Trophoblast cell (in vitro differentiated cells and primary cell): ENCODE results near the gene ZDHHC14.

Source experiments
- DNase-seq, 2 donors: peaks; one replicate each; pipeline ENCODE4 v3.0.0-alpha.2; 2016
- H2AFZ ChIP-seq: 2 replicates; pipeline ENCODE4 v1.6.1; 2013; ENCODE audit warnings: low read length, moderate library complexity, mild to moderate bottlenecking; ENCODE audit not compliant: insufficient read depth, poor library complexity
- H2AK5ac ChIP-seq: 2 replicates; pipeline ENCODE4 v1.6.1; 2013; ENCODE audit warnings: mild to moderate bottlenecking, low read length
- H2BK120ac ChIP-seq: 2 replicates; pipeline ENCODE4 v1.6.1; 2013; ENCODE audit warnings: low read length, mild to moderate bottlenecking, moderate library complexity; ENCODE audit not compliant: insufficient read depth, poor library complexity
- H2BK12ac ChIP-seq: 2 replicates; pipeline ENCODE4 v1.6.1; 2013; ENCODE audit warnings: mild to moderate bottlenecking, low read length, moderate library complexity
- H2BK5ac ChIP-seq: 2 replicates; pipeline ENCODE4 v1.6.1; 2013; ENCODE audit warnings: low read length, low read depth, moderate library complexity, mild to moderate bottlenecking; ENCODE audit not compliant: poor library complexity
- H3K14ac ChIP-seq: 2 replicates; pipeline ENCODE4 v1.6.1; 2013; ENCODE audit warnings: mild to moderate bottlenecking, low read length
- H3K18ac ChIP-seq: 2 replicates; pipeline ENCODE4 v1.6.1; 2013; ENCODE audit warnings: mild to moderate bottlenecking, low read length
- H3K23ac ChIP-seq: 2 replicates; pipeline ENCODE4 v1.6.1; 2013; ENCODE audit warnings: low read length
- H3K27ac ChIP-seq: 2 replicates; pipeline ENCODE4 v1.5.1; 2013; ENCODE audit warnings: low read depth, mild to moderate bottlenecking, inconsistent platforms, low read length, moderate library complexity
- H3K27me3 ChIP-seq: 2 replicates; pipeline ENCODE4 v1.6.1; 2013; ENCODE audit warnings: inconsistent platforms, mild to moderate bottlenecking, low read length, moderate library complexity; ENCODE audit not compliant: insufficient read depth
- H3K36me3 ChIP-seq, 2 experiments: 1 replicate in 1 of 2; 2 replicates in 1 of 2; pipeline ENCODE4 v1.6.1; 2013; ENCODE audit warnings: low read length in 2 of 2, mild to moderate bottlenecking in 2 of 2, moderate library complexity in 1 of 2; ENCODE audit not compliant: insufficient read depth in 2 of 2, control insufficient read depth in 1 of 2
- H3K4ac ChIP-seq: 2 replicates; pipeline ENCODE4 v1.6.1; 2013; ENCODE audit warnings: low read depth, mild to moderate bottlenecking, low read length, moderate library complexity
- H3K4me1 ChIP-seq, 2 experiments: 1 replicate in 1 of 2; 2 replicates in 1 of 2; pipeline ENCODE4 v1.6.1; 2013; ENCODE audit warnings: low read length in 2 of 2, mild to moderate bottlenecking in 2 of 2, moderate library complexity in 1 of 2; ENCODE audit not compliant: insufficient read depth in 2 of 2, control insufficient read depth in 1 of 2
- H3K4me2 ChIP-seq: 2 replicates; pipeline ENCODE4 v1.6.1; 2013; ENCODE audit warnings: inconsistent platforms, mild to moderate bottlenecking, low read length, moderate library complexity
- H3K4me3 ChIP-seq: 2 replicates; pipeline ENCODE4 v1.5.1; 2013; ENCODE audit warnings: mild to moderate bottlenecking, low read depth, low read length, inconsistent platforms
- H3K79me1 ChIP-seq: one replicate; pipeline ENCODE4 v1.6.1; 2013; ENCODE audit warnings: low read length
- H3K79me2 ChIP-seq: 2 replicates; pipeline ENCODE4 v1.6.1; 2013; ENCODE audit warnings: low read length, mild to moderate bottlenecking; ENCODE audit not compliant: control insufficient read depth, insufficient read depth, poor library complexity
- H3K9ac ChIP-seq: 2 replicates; pipeline ENCODE4 v1.6.1; 2013; ENCODE audit warnings: mild to moderate bottlenecking, low read length
- H3K9me3 ChIP-seq: 2 replicates; pipeline ENCODE4 v1.6.1; 2013; ENCODE audit warnings: low read depth, mild to moderate bottlenecking, control low read depth, inconsistent platforms, low read length; ENCODE audit not compliant: insufficient read depth
- H4K12ac ChIP-seq: 2 replicates; pipeline ENCODE4 v1.6.1; 2013; ENCODE audit warnings: low read depth, mild to moderate bottlenecking, low read length, moderate library complexity
- H4K8ac ChIP-seq: 2 replicates; pipeline ENCODE4 v1.6.1; 2013; ENCODE audit warnings: low read depth, mild to moderate bottlenecking, low read length, moderate library complexity
- H4K91ac ChIP-seq: one replicate; pipeline ENCODE4 v1.6.1; 2013; ENCODE audit warnings: low read depth, mild to moderate bottlenecking, low read length, moderate library complexity
- WGBS: extraction: QIAGEN DNeasy Blood & Tissue Kit; methylation state at CpG from one replicate; pipeline ENCODE4 v1.1.7; 2013; ENCODE audit warnings: missing lambda C conversion rate; ENCODE audit not compliant: insufficient read length, insufficient coverage; ENCODE audit errors: extremely low coverage; 5-methylcytosine and 5-hydroxymethylcytosine counted together

The ZDHHC14 gene

GRCh38 chr6:157676241-157676640 lies 295.3 kb downstream of the ZDHHC14 start:
- Histone ChIP-seq H3K27ac (no peak overlapping the region), H3K4me3 (no peak overlapping the region), H3K27me3 (no peaks in the 10 kb centered on the region), H3K9me3 (peaks cover 3% of the 10 kb centered on the region), H2BK120ac (no peak overlapping the region), H3K18ac (no peak overlapping the region), H2BK12ac (no peak overlapping the region), H3K14ac (no peak overlapping the region), H4K8ac (no peak overlapping the region), H3K4me2 (no peak overlapping the region), H3K23ac (no peak overlapping the region), H3K79me1 (no peaks in the 10 kb centered on the region), H4K91ac (no peak overlapping the region), H2AK5ac (no peak overlapping the region), H3K9ac (no peak overlapping the region), H2AFZ (no peak overlapping the region), H3K4me1 (no peaks in the 10 kb centered on the region), H3K36me3 (no peaks in the 10 kb centered on the region), H3K4ac (no peak overlapping the region), H2BK5ac (no peak overlapping the region), H4K12ac (no peak overlapping the region), H3K79me2 (no peaks in the 10 kb centered on the region)
- DNase-seq = no peak
- WGBS = no CpG with 5 or more reads among the region's 7 CpGs

GRCh38 chr6:157677235-157677634 lies 296.2 kb downstream of the ZDHHC14 start:
- 100% methylated on average over 2 of the region's 4 CpGs for WGBS
- no peak overlapping the region for H2AFZ ChIP-seq
- H3K9me3 ChIP-seq = peaks cover 3% of the 10 kb centered on the region
- no peak overlapping the region for H3K14ac ChIP-seq
- H2AK5ac ChIP-seq = no peak overlapping the region
- H3K79me1 ChIP-seq = no peaks in the 10 kb centered on the region
- no peak overlapping the region for H4K12ac ChIP-seq
- H2BK120ac ChIP-seq = no peak overlapping the region
- H3K9ac ChIP-seq = no peak overlapping the region
- no peak overlapping the region for H3K27ac ChIP-seq
- H3K4me3 ChIP-seq = no peak overlapping the region
- H4K91ac ChIP-seq = no peak overlapping the region
- DNase-seq = no peak
- H3K4ac ChIP-seq = no peak overlapping the region
- no peak overlapping the region for H3K23ac ChIP-seq
- H3K4me1 ChIP-seq = no peaks in the 10 kb centered on the region
- H3K36me3 ChIP-seq = no peaks in the 10 kb centered on the region
- H4K8ac ChIP-seq = no peak overlapping the region
- H2BK12ac ChIP-seq = no peak overlapping the region
- no peak overlapping the region for H3K18ac ChIP-seq
- no peaks in the 10 kb centered on the region for H3K27me3 ChIP-seq
- no peaks in the 10 kb centered on the region for H3K79me2 ChIP-seq
- H2BK5ac ChIP-seq = no peak overlapping the region
- no peak overlapping the region for H3K4me2 ChIP-seq

- H3K79me2 ChIP-seq = no peaks in the 10 kb centered on the region
- no peak overlapping the region for H3K23ac ChIP-seq
- H2AK5ac ChIP-seq = no peak overlapping the region
- peak in 1 of 2 donors; percentile 54 for DNase-seq
- H3K27me3 ChIP-seq = no peaks in the 10 kb centered on the region
- H3K4me3 ChIP-seq = peak overlapping the region; percentile 37
- H3K4me2 ChIP-seq = no peak overlapping the region
- H2BK5ac ChIP-seq = no peak overlapping the region
- H2BK12ac ChIP-seq = no peak overlapping the region
- H4K8ac ChIP-seq = no peak overlapping the region
- no peak overlapping the region for H3K9ac ChIP-seq
- H3K9me3 ChIP-seq = peaks cover 2% of the 10 kb centered on the region
- no peaks in the 10 kb centered on the region for H3K4me1 ChIP-seq
- H3K36me3 ChIP-seq = no peaks in the 10 kb centered on the region
- H3K4ac ChIP-seq = no peak overlapping the region
- no peak overlapping the region for H3K14ac ChIP-seq
- no peaks in the 10 kb centered on the region for H3K79me1 ChIP-seq
- H2AFZ ChIP-seq = no peak overlapping the region
- no peak overlapping the region for H3K27ac ChIP-seq
- no peak overlapping the region for H4K91ac ChIP-seq
- no peak overlapping the region for H3K18ac ChIP-seq
- no CpG with 5 or more reads among the region's 8 CpGs for WGBS
- no peak overlapping the region for H4K12ac ChIP-seq
- H2BK120ac ChIP-seq = no peak overlapping the region
Observed at GRCh38 chr6:157679605-157680580, 298.9 kb downstream of the ZDHHC14 start.

GRCh38 chr6:157681041-157681650 lies 300.2 kb downstream of the ZDHHC14 start:
- Histone ChIP-seq H3K23ac (no peak overlapping the region), H3K4me1 (no peaks in the 10 kb centered on the region), H4K8ac (no peak overlapping the region), H2BK120ac (no peak overlapping the region), H3K4me3 (no peak overlapping the region), H4K12ac (no peak overlapping the region), H3K27ac (no peak overlapping the region), H3K79me2 (no peaks in the 10 kb centered on the region), H2BK12ac (no peak overlapping the region), H3K9ac (no peak overlapping the region), H3K27me3 (no peaks in the 10 kb centered on the region), H3K18ac (no peak overlapping the region), H3K79me1 (no peaks in the 10 kb centered on the region), H2AK5ac (no peak overlapping the region), H2BK5ac (no peak overlapping the region), H3K36me3 (no peaks in the 10 kb centered on the region), H3K9me3 (no peaks in the 10 kb centered on the region), H3K4me2 (no peak overlapping the region), H2AFZ (no peak overlapping the region), H3K4ac (no peak overlapping the region), H3K14ac (no peak overlapping the region), H4K91ac (no peak overlapping the region)
- DNase-seq = peak in 1 of 2 donors; percentile 27
- WGBS = no CpG with 5 or more reads among the region's 18 CpGs
